HG03196 (cell line): ENCODE data around the gene LIN7B.
A peak's percentile ranks its signal among the peaks of the same experiment; 100 is the strongest.
"Not testable (repeated sequence)": the region's sequence is repeated elsewhere in the genome, so short reads cannot be mapped to it uniquely, and the experiment has no call there.

Experiments used
- ATAC-seq: cut with Tn5 transposase; IDR thresholded peaks from one replicate; pipeline ENCODE4 v1.9.1; 2021; ENCODE audit not compliant: unreplicated experiment

The LIN7B gene

DNA sequence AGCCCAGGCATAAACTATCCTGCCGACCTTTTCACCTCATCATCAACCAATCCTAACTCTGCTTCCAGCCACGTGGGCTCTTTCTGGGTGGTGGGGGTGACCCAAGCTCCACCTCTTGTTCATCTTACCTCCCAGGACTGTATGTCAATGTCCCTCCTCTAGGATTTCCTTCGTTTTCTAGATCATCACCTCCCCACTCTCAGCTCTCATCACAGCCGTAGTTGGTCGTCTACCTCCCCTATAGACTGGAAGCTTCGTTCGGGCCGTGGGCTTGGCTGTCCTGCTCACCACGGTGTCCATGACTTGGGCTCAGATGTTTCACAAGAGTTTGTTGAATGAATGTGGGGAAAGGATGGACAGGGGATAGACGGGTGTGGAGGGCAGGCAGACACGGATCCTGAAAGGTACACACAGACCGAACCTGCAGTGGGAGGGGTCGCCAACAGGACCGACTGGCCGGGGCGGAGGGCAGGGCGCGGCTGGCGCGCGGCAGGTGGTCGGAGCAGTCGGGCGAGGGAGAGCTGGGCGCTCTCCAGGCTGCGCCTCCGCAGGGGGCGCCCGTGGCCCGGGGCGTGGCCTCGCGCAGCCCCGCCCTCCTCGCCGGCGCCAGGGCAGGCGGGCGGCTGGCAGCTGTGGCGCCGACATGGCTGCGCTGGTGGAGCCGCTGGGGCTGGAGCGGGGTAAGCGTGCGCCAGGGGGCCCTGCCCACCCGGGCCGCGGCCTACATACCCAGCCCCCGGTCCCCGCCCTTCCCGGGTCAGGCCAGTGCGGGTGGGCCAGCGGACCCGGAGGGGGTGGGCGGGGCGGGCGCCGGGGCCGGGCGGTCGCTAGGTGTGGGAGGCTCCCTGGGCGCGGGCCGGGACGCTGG lies at the start of gene LIN7B:
LIN7B (plus strand) TSS at position 609 of the 868 bp plus-strand sequence; CDS start at position 644, 35 bp downstream.
- ATAC-seq, result no peak

GRCh38 chr19:49064768-49065611 lies 49.2 kb upstream of the LIN7B start, which contains the start of gene NTF4:
TSS of gene NTF4 (minus strand) at chr19:49064818. CDS start at chr19:49061997, 2,821 bp downstream.
- ATAC-seq, result no peak

DNA sequence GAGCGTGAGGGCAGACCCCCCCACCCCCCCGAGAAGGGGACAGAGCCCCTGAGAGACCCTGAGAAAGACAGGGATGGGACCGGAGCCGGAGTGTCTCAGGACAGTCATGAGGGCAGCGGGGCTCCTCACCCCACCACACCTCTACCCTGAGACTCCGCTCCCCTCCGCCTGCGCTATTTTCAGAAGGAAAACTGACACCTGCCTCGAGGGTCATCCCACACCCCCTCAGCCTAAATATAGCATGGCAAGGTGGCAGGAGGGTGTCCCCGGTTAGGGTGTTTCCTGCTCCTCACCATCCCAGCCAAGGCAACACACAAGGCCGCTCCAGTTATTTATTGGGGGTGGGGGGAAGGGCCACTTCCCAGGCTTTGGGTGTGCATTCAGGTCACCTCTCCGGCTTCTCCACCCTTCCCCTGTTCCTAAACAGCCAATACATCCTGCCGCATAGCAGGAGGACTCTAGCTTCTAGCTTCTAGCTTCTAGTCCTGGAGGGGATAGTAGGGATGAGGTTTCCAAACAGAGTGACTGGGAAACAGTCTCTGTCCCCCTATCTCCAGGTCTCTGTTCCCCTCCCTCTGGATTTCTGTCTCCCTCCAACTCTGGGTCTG lies 48.2 kb upstream of the LIN7B start:
- ATAC-seq, result no peak

GRCh38 chr19:49067554-49067953 lies 46.6 kb upstream of the LIN7B start:
- no peak for ATAC-seq

GRCh38 chr19:49069026-49069425 lies 45.1 kb upstream of the LIN7B start:
- ATAC-seq, result no peak

GRCh38 chr19:49070416-49070815 lies 43.8 kb upstream of the LIN7B start:
- no peak for ATAC-seq

- no peak for ATAC-seq
These were observed 42.2 kb upstream of the LIN7B start for GRCh38 chr19:49071860-49072547.

DNA sequence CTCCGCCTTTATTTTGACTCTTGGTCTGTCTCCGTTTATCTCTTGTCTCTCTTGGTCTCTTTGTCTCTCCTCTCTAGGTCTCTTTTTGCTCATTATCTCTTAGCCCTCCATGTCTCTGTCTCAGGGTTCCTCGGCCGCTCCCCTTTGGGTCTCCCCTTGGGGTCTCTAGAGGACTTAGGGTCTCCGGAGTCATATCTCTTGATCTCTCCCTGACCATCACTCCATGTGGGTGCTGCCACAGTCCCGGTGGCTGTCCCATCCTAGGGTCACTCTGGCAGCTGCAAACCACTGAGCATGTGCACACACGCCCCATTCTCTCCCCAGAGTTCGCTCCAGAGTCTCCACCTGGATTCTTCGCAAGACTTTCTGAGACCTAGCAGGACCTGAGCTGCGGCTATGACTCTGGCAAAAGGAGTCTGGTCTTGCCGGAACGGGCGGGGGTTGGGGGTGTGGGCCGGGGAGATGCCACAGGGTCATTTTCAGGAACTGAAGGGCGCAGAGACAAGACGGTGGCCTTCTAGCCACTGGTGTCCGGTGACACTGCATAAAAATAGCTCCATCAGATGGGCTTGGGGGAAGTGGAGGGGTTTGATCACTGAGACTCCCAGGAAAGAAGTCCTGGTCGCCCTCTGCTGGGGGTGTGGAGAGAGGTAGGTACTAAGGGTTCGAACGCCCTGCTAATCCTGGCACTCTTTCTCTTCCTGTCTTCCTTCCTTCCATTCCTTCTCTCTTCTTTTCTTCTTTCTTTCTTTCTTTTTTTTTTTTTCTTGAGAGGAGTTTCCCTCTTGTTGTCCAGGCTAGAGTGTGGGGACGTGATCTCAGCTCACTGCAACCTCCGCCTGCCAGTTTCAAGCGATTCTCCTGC lies 40.4 kb upstream of the LIN7B start:
- no peak for ATAC-seq

GRCh38 chr19:49074869-49075268 lies 39.3 kb upstream of the LIN7B start:
- not testable (repeated sequence) for ATAC-seq

DNA sequence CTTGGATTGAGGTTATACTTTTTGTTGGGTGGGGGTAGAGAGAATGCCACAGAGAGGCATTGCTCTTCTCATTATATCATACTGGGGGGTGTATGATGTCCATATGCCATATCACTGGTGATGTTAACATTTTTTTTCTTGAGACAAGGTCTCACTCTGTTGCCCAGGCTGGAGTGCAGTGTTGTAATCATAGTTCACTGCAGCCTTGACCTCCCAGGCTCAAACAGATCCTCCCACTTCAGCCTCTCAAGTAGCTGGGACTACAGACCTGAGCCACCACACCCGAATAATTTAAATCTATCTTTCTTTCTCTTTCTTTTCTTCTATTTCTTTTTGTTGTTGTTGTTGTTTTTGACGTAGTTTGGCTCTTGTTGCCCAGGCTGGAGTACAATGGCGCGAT lies 33.8 kb upstream of the LIN7B start:
- no peak for ATAC-seq

- ATAC-seq, result no peak
These were observed 32.9 kb upstream of the LIN7B start for GRCh38 chr19:49081273-49081672.

GRCh38 chr19:49084206-49085019 lies 29.8 kb upstream of the LIN7B start:
- ATAC-seq, result no peak

DNA sequence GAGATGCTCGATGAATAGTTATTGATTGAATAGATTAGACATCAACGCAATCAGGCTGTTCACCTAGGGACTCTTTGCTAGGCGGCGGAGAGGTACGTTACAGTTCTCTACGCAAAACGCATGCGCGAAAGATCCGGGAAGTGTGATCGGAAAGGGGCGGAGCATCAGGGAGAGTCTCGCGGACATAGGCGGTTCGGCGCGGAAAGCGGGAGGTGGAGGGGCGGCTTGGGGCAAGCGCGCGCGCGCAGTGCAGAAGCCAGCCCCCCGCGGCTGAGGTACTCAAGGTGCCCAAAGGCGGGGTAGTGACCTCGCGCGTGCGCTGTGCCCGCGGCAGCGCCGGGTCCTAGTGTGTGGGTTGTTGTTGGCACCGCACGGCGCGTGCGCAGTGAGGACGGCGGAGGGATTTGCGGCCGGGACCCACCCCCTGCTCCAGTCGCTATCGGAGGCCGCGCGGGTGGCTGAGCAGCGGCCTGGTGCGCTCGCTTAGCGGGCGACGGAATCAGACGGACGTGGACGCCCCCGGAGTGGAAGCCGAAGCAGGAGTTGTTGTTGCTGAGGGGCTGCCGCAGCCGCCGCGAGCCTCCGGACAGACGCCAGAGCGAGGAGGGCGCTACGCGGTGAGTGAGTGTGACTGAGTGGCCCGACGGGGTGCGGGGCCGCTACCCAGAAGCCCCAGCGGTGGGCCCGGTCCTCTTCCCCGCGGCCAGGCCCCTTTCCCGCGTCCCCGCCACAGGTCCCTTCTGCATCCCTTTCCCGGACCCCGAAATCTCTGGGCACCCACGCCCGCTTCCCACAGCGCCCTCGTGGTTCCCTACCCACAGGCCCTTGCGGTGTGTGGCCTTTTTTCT lies 28.9 kb upstream of the LIN7B start, which contains the start of gene SNRNP70:
SNRNP70 (plus strand) TSS at position 432 of the 848 bp plus-strand sequence. CDS start 964 bp downstream, outside the sequence.
- peak; percentile 83 for ATAC-seq

- no peak for ATAC-seq
These were observed 28.3 kb upstream of the LIN7B start for GRCh38 chr19:49085868-49086232.

DNA sequence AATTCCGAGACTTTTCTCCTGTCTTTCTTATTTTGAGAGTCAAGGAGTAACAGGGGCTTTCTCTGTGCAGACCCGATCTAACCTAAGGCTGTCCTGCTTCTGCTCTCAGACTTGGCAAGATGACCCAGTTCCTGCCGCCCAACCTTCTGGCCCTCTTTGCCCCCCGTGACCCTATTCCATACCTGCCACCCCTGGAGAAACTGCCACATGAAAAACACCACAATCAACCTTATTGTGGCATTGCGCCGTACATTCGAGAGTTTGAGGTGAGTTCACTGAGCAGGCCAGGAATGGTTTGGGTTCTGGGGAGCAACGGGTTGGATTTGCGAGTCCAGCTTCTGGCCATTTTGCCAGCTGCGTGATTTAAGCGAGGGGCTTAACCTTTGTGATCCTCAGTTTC lies 27.9 kb upstream of the LIN7B start:
- no peak for ATAC-seq

GRCh38 chr19:49091391-49092038 lies 22.7 kb upstream of the LIN7B start:
- ATAC-seq, result no peak

GRCh38 chr19:49092686-49093085 lies 21.5 kb upstream of the LIN7B start:
- no peak for ATAC-seq
